WTC11 (cell line): ENCODE results near the gene GANAB. TPM values are rescaled to one million over a fixed set of nuclear protein-coding genes. Genes with fewer than 3 reads are reported as not detected.

ENCODE experiments used
- ATAC-seq: fragments of 200-7000 bp; cut with Tn5 transposase; 2 replicates; pipeline ENCODE4 v1.10.0; 2021; ENCODE audit warnings: mild to moderate bottlenecking, moderate library complexity
- CTCF ChIA-PET: fragments of 300-600 bp; sonication (Branson Sonifier 250); formaldehyde crosslinking; loops from one replicate; lab custom pipeline; 2021; ENCODE audit warnings: antibody characterized with exemption; lab: Charles Lee
- POLR2A ChIA-PET: fragments of 350-600 bp; sonication (Branson Sonifier 250); formaldehyde crosslinking; loops from one replicate; lab custom pipeline; 2021; ENCODE audit warnings: antibody characterized with exemption; lab: Charles Lee
- DNase-seq: peaks from one replicate; pipeline ENCODE4 v3.0.0; 2021; ENCODE audit warnings: low spot score
- H3K27ac Mint-ChIP-seq: 2 replicates; pipeline ENCODE4 v1.8.0; 2021; ENCODE audit warnings: mixed read lengths
- H3K27me3 Mint-ChIP-seq: 2 replicates; pipeline ENCODE4 v1.8.0; 2021; ENCODE audit warnings: low read depth, mild to moderate bottlenecking, moderate library complexity, mixed read lengths
- H3K36me3 Mint-ChIP-seq: 2 replicates; pipeline ENCODE4 v1.8.0; 2021; ENCODE audit warnings: mixed read lengths
- H3K4me1 Mint-ChIP-seq: 2 replicates; pipeline ENCODE4 v1.8.0; 2022; ENCODE audit warnings: mixed read lengths
- H3K4me3 Mint-ChIP-seq: 2 replicates; pipeline ENCODE4 v1.8.0; 2021; ENCODE audit warnings: mild to moderate bottlenecking, moderate library complexity, mixed read lengths
- H3K9me3 Mint-ChIP-seq: 2 replicates; pipeline ENCODE4 v1.8.0; 2021; ENCODE audit warnings: mixed read lengths
- CBFB ChIP-seq: sonication (generic); formaldehyde crosslinking; IDR thresholded peaks from 2 replicates; pipeline ENCODE4 v1.8.1; 2022; ENCODE audit warnings: mild to moderate bottlenecking, low read depth, missing genetic modification reagents
- CREB1 ChIP-seq: sonication (generic); formaldehyde crosslinking; IDR thresholded peaks from 2 replicates; pipeline ENCODE4 v1.8.0; 2023; ENCODE audit warnings: mild to moderate bottlenecking, missing genetic modification reagents
- E2F1 ChIP-seq: sonication (generic); formaldehyde crosslinking; IDR thresholded peaks from 2 replicates; pipeline ENCODE4 v1.8.0; 2022; ENCODE audit warnings: mild to moderate bottlenecking, missing genetic modification reagents
- ETV6 ChIP-seq: sonication (generic); formaldehyde crosslinking; IDR thresholded peaks from 2 replicates; pipeline ENCODE4 v1.8.1; 2022; ENCODE audit warnings: mild to moderate bottlenecking, missing genetic modification reagents
- FOXJ3 ChIP-seq: sonication (generic); formaldehyde crosslinking; IDR thresholded peaks from 2 replicates; pipeline ENCODE4 v1.9.0; 2021; ENCODE audit warnings: missing genetic modification reagents, mild to moderate bottlenecking, borderline replicate concordance
- GABPB1 ChIP-seq: sonication (generic); formaldehyde crosslinking; IDR thresholded peaks from 2 replicates; pipeline ENCODE4 v1.8.1; 2023; ENCODE audit warnings: mild to moderate bottlenecking, missing genetic modification reagents
- KAT7 ChIP-seq: sonication (generic); formaldehyde crosslinking; IDR thresholded peaks from 2 replicates; pipeline ENCODE4 v1.8.1; 2023; ENCODE audit warnings: missing genetic modification reagents, mild to moderate bottlenecking, borderline replicate concordance
- NR2C2 ChIP-seq: sonication (generic); formaldehyde crosslinking; IDR thresholded peaks from 2 replicates; pipeline ENCODE4 v1.8.0; 2022; ENCODE audit warnings: mild to moderate bottlenecking, missing genetic modification reagents
- NR3C1 ChIP-seq: sonication (generic); formaldehyde crosslinking; conservative IDR thresholded peaks from 2 replicates; pipeline ENCODE4 v1.8.1; 2023; ENCODE audit warnings: low read depth, mild to moderate bottlenecking, missing genetic modification reagents
- PRRX2 ChIP-seq: fragments of 250-450 bp; sonication (Bioruptor Pico); IDR thresholded peaks from 2 replicates; pipeline ENCODE4 v1.8.0; 2021; ENCODE audit warnings: mild to moderate bottlenecking
- SOX15 ChIP-seq: fragments of 250-450 bp; sonication (Bioruptor Pico); IDR thresholded peaks from 2 replicates; pipeline ENCODE4 v1.9.0; 2021; ENCODE audit warnings: mild to moderate bottlenecking
- SP1 ChIP-seq: sonication (generic); formaldehyde crosslinking; conservative IDR thresholded peaks from 2 replicates; pipeline ENCODE4 v1.8.1; 2022; ENCODE audit warnings: missing genetic modification reagents
- USF2 ChIP-seq: sonication (generic); formaldehyde crosslinking; IDR thresholded peaks from 2 replicates; pipeline ENCODE4 v1.8.1; 2023; ENCODE audit warnings: mild to moderate bottlenecking, missing genetic modification reagents, moderate library complexity
- ZNF138 ChIP-seq: sonication (generic); formaldehyde crosslinking; conservative IDR thresholded peaks from 2 replicates; pipeline ENCODE4 v1.8.1; 2022; ENCODE audit warnings: mild to moderate bottlenecking, moderate library complexity, missing genetic modification reagents
- ZNF263 ChIP-seq: sonication (generic); formaldehyde crosslinking; IDR thresholded peaks from 2 replicates; pipeline ENCODE4 v1.8.1; 2022; ENCODE audit warnings: low read depth, mild to moderate bottlenecking, moderate library complexity, missing genetic modification reagents
- total RNA-seq: library from RNA; stranded (reverse); gene quantifications from 3 replicates; pipeline ENCODE4 v1.2.3, GENCODE V29; 2021
- TF ChIP-seq, protein P1 (sequence below): sonication (generic); formaldehyde crosslinking; IDR thresholded peaks from 2 replicates; pipeline ENCODE4 v1.8.0; 2023; ENCODE audit warnings: missing genetic modification reagents
- TF ChIP-seq, protein P2 (sequence below): fragments of 250-450 bp; sonication (Bioruptor Pico); IDR thresholded peaks from 2 replicates; pipeline ENCODE4 v1.9.0; 2021; ENCODE audit warnings: mild to moderate bottlenecking
- TF ChIP-seq, protein P3 (sequence below): sonication (generic); formaldehyde crosslinking; IDR thresholded peaks from 2 replicates; pipeline ENCODE4 v1.8.1; 2023; ENCODE audit warnings: mild to moderate bottlenecking, missing genetic modification reagents
- TF ChIP-seq, protein P4 (sequence below): sonication (generic); formaldehyde crosslinking; IDR thresholded peaks from 2 replicates; pipeline ENCODE4 v1.8.0; 2022; ENCODE audit warnings: mild to moderate bottlenecking, missing genetic modification reagents

GANAB gene
- total RNA-seq, 1 experiment from 2014 or later = 327 TPM

DNA sequence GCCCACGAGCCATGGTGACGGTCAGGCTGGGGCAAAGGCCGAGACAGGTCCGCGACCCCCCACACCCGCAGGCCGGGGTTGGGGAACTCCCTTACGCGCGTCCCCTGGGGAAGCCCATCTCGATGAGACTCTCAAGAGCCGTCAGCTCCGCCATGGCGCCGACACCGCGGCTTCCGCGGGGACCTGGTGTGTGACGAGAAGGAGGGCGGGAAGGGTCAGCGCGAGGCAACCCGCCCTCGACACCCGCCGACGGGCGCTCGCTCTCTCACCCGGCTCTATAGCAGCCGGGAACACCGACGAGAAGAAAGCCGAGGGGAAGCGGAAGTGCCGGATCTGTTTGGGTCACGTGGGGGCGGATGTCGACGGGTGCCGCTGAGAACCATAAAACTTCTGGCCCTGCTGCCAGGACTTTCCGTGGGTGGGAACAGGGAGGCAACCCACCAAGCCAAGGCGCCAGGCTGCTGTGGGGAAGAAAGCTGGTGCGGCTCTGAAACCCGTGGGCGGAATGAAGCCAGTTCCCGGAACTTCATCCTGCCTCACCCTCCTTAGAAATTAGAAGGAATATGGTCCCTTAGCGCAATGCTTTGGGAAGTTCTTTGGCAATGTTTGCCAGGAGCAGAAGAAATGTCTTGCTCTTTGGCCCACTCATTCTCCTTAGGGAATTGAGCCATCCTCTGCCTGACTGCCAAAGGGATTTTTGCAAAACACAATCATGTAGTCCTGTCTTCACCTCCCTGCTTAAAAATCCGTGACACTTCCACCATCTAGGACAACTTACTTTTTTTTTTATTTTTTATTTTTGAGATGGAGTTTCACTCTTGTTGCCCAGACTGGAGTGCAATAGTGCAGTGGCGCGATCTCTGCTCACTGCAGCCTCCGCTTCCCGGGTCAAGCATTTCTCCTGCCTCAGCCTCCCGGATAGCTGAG, 32.6 kb upstream of the GANAB start, which contains the start of gene UBXN1 (continued):
- TF ChIP-seq, protein P1, sequence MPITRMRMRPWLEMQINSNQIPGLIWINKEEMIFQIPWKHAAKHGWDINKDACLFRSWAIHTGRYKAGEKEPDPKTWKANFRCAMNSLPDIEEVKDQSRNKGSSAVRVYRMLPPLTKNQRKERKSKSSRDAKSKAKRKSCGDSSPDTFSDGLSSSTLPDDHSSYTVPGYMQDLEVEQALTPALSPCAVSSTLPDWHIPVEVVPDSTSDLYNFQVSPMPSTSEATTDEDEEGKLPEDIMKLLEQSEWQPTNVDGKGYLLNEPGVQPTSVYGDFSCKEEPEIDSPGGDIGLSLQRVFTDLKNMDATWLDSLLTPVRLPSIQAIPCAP (CRISPR knock-in tag) = 0 out of 2 replicates have a peak, but pooled peaks have one; percentile 78
- TF ChIP-seq E2F1 (CRISPR knock-in tag) = no peak
- TF ChIP-seq, protein P2, sequence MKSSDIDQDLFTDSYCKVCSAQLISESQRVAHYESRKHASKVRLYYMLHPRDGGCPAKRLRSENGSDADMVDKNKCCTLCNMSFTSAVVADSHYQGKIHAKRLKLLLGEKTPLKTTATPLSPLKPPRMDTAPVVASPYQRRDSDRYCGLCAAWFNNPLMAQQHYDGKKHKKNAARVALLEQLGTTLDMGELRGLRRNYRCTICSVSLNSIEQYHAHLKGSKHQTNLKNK (CRISPR knock-in tag) = no peak
- TF ChIP-seq ETV6 (CRISPR knock-in tag) = peak; percentile 64; the same call in 1 of the 2 replicates
- TF ChIP-seq USF2 (CRISPR knock-in tag) = peak; percentile 99
- TF ChIP-seq PRRX2 (CRISPR knock-in tag) = no peak
- TF ChIP-seq, protein P3, sequence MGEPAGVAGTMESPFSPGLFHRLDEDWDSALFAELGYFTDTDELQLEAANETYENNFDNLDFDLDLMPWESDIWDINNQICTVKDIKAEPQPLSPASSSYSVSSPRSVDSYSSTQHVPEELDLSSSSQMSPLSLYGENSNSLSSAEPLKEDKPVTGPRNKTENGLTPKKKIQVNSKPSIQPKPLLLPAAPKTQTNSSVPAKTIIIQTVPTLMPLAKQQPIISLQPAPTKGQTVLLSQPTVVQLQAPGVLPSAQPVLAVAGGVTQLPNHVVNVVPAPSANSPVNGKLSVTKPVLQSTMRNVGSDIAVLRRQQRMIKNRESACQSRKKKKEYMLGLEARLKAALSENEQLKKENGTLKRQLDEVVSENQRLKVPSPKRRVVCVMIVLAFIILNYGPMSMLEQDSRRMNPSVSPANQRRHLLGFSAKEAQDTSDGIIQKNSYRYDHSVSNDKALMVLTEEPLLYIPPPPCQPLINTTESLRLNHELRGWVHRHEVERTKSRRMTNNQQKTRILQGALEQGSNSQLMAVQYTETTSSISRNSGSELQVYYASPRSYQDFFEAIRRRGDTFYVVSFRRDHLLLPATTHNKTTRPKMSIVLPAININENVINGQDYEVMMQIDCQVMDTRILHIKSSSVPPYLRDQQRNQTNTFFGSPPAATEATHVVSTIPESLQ (CRISPR knock-in tag) = no peak
- TF ChIP-seq, protein P4, sequence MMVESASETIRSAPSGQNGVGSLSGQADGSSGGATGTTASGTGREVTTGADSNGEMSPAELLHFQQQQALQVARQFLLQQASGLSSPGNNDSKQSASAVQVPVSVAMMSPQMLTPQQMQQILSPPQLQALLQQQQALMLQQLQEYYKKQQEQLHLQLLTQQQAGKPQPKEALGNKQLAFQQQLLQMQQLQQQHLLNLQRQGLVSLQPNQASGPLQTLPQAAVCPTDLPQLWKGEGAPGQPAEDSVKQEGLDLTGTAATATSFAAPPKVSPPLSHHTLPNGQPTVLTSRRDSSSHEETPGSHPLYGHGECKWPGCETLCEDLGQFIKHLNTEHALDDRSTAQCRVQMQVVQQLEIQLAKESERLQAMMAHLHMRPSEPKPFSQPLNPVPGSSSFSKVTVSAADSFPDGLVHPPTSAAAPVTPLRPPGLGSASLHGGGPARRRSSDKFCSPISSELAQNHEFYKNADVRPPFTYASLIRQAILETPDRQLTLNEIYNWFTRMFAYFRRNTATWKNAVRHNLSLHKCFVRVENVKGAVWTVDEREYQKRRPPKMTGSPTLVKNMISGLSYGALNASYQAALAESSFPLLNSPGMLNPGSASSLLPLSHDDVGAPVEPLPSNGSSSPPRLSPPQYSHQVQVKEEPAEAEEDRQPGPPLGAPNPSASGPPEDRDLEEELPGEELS = 0 out of 2 replicates have a peak, but pooled peaks have one; percentile 13
- no peak for TF ChIP-seq SOX15

GRCh38 chr11:62678433-62678769, 32.0 kb upstream of the GANAB start:
- peak overlapping the region; percentile 87 for H3K4me3 Mint-ChIP-seq
- ATAC-seq = peak; percentile 7; the same call in 1 of the 2 replicates
- H3K36me3 Mint-ChIP-seq = peaks cover 31% of the 10 kb centered on the region
- CTCF ChIA-PET = interaction anchor here (3.6 kb wide), 1 partner anchor 11 kb away, joined by 21 read pairs; the partner anchor contains the start of gene LRRN4CL
- H3K27ac Mint-ChIP-seq = peak overlapping the region; percentile 90
- H3K4me1 Mint-ChIP-seq = peaks cover 20% of the 10 kb centered on the region
- TF ChIP-seq KAT7 = 0 out of 2 replicates have a peak, but pooled peaks have one; percentile 9
- TF ChIP-seq, protein P3 (CRISPR knock-in tag) = no peak
- no peaks in the 10 kb centered on the region for H3K27me3 Mint-ChIP-seq
- H3K9me3 Mint-ChIP-seq = no peaks in the 10 kb centered on the region
- DNase-seq = no peak
- POLR2A ChIA-PET = interaction anchor here (1.3 kb wide), 1 partner anchor 11 kb away, joined by 6 read pairs; no protein-coding TSS in a partner anchor

GRCh38 chr11:62677714-62678113, 31.3 kb upstream of the GANAB start:
- no peak for ATAC-seq
- peak overlapping the region; percentile 87 for H3K4me3 Mint-ChIP-seq
- CTCF ChIA-PET = interaction anchor here (0.9 to 1.7 kb wide), 4 partner anchors 13 to 253 kb away, joined by 3 to 10 read pairs (median 6); partner anchors contain the start of genes C11orf98 and CSKMT
- DNase-seq = no peak
- POLR2A ChIA-PET = interaction anchor here (1.0 to 1.8 kb wide), 2 partner anchors 13 to 56 kb away, joined by 3 to 8 read pairs; partner anchors contain the start of genes B3GAT3, C11orf98 and CSKMT
- H3K9me3 Mint-ChIP-seq = no peaks in the 10 kb centered on the region
- peak overlapping the region; percentile 90 for H3K27ac Mint-ChIP-seq
- peaks cover 36% of the 10 kb centered on the region for H3K36me3 Mint-ChIP-seq
- H3K27me3 Mint-ChIP-seq = no peaks in the 10 kb centered on the region
- peaks cover 24% of the 10 kb centered on the region for H3K4me1 Mint-ChIP-seq
- TF ChIP-seq CBFB (CRISPR knock-in tag) (no peak), NR2C2 (no peak), ZNF263 (CRISPR knock-in tag) (no peak), CREB1 (no peak), GABPB1 (CRISPR knock-in tag) (no peak), FOXJ3 (CRISPR knock-in tag) (no peak), ETV6 (CRISPR knock-in tag) (no peak), SP1 (CRISPR knock-in tag) (no peak), NR3C1 (no peak), ZNF138 (CRISPR knock-in tag) (no peak)
